IMR-90 (cell line): ENCODE results near the gene FAAP100. TPM values are rescaled to one million over a fixed set of nuclear protein-coding genes. Genes with fewer than 3 reads are reported as not detected.
A peak's percentile ranks its signal among the peaks of the same experiment; 100 is the strongest.

Experiments
- ATAC-seq: fragments of 200-7000 bp; cut with Tn5 transposase; 2 replicates; pipeline ENCODE4 v1.9.1; 2020; ENCODE audit warnings: low read depth, mild to moderate bottlenecking, moderate library complexity
- BruUV-seq: library from RNA; stranded (reverse); fragments of 400-500 nt; replicated peaks from 2 replicates; lab custom pipeline; 2021; lab: Mats Ljungman, UMichigan
- CTCF ChIA-PET: fragments of 300-600 bp; formaldehyde crosslinking; extraction: SDS; loops from one replicate; lab custom pipeline; 2021; ENCODE audit warnings: antibody characterized with exemption; lab: Yijun Ruan, JAX
- POLR2A ChIA-PET: fragments of 300-600 bp; sonication (Branson Sonifier 250); formaldehyde crosslinking; loops from one replicate; lab custom pipeline; 2022; ENCODE audit warnings: antibody characterized with exemption; ENCODE audit not compliant: unreplicated experiment; lab: Charles Lee
- DNase-seq: peaks from one replicate; pipeline ENCODE4 v3.0.0; 2013
- H2AFZ ChIP-seq: replicated peaks from 2 replicates; pipeline ENCODE3; 2013; ENCODE audit warnings: low read length, mild to moderate bottlenecking; ENCODE audit not compliant: poor library complexity
- H2AK5ac ChIP-seq: 2 replicates; pipeline ENCODE4 v1.6.1; 2013; ENCODE audit warnings: low read depth, low read length, inconsistent platforms
- H2AK9ac ChIP-seq: replicated peaks from 2 replicates; pipeline ENCODE3; 2013; ENCODE audit warnings: mild to moderate bottlenecking, low read depth, low read length, moderate library complexity; ENCODE audit not compliant: poor library complexity
- H2BK120ac ChIP-seq: 2 replicates; pipeline ENCODE4 v1.6.1; 2013; ENCODE audit warnings: low read depth, low read length, inconsistent platforms
- H2BK15ac ChIP-seq: 3 replicates; pipeline ENCODE4 v1.6.1; 2013; ENCODE audit warnings: low read depth, low read length, inconsistent platforms
- H2BK20ac ChIP-seq: 2 replicates; pipeline ENCODE4 v1.6.1; 2013; ENCODE audit warnings: low read depth, mild to moderate bottlenecking, inconsistent platforms, low read length, moderate library complexity
- H2BK5ac ChIP-seq: 2 replicates; pipeline ENCODE4 v1.6.1; 2013; ENCODE audit warnings: mild to moderate bottlenecking, low read depth, low read length, inconsistent platforms; ENCODE audit not compliant: poor library complexity, severe bottlenecking
- H3K14ac ChIP-seq: replicated peaks from 2 replicates; pipeline ENCODE4 v1.6.1; 2013; ENCODE audit warnings: low read depth, low read length, inconsistent platforms
- H3K18ac ChIP-seq: 2 replicates; pipeline ENCODE4 v1.6.1; 2013; ENCODE audit warnings: low read depth, low read length, control low read depth
- H3K23ac ChIP-seq: 2 replicates; pipeline ENCODE4 v1.6.1; 2013; ENCODE audit warnings: low read depth, low read length, inconsistent platforms
- H3K27ac ChIP-seq: 2 replicates; pipeline ENCODE4 v1.5.1; 2013; ENCODE audit warnings: mild to moderate bottlenecking, control low read depth, low read length; ENCODE audit not compliant: insufficient read depth
- H3K27me3 ChIP-seq: 2 replicates; pipeline ENCODE4 v1.6.1; 2013; ENCODE audit warnings: low read length; ENCODE audit not compliant: control insufficient read depth, insufficient read depth
- H3K36me3 ChIP-seq: 2 replicates; pipeline ENCODE4 v1.6.1; 2013; ENCODE audit warnings: low read length, mixed read lengths; ENCODE audit not compliant: control insufficient read depth, insufficient read depth
- H3K4ac ChIP-seq: 2 replicates; pipeline ENCODE4 v1.6.1; 2013; ENCODE audit warnings: low read depth, low read length, inconsistent platforms
- H3K4me1 ChIP-seq: 2 replicates; pipeline ENCODE4 v1.6.1; 2013; ENCODE audit warnings: low read length, mixed read lengths; ENCODE audit not compliant: control insufficient read depth, insufficient read depth
- H3K4me2 ChIP-seq: 2 replicates; pipeline ENCODE4 v1.6.1; 2013; ENCODE audit warnings: low read depth, mild to moderate bottlenecking, control low read depth, low read length, moderate library complexity
- H3K4me3 ChIP-seq: 2 replicates; pipeline ENCODE4 v1.5.1; 2013; ENCODE audit warnings: low read depth, mild to moderate bottlenecking, control low read depth, low read length, moderate library complexity; ENCODE audit not compliant: insufficient read depth
- H3K56ac ChIP-seq: 2 replicates; pipeline ENCODE4 v1.6.1; 2013; ENCODE audit warnings: low read length, inconsistent platforms; ENCODE audit not compliant: insufficient read depth; ENCODE audit errors: extremely low read depth
- H3K79me1 ChIP-seq, 2 experiments: 2 replicates each; pipeline ENCODE4 v1.6.1; 2013; ENCODE audit warnings: low read length in 2 of 2, inconsistent platforms in 1 of 2, low read depth in 1 of 2
- H3K9ac ChIP-seq: 2 replicates; pipeline ENCODE4 v1.6.1; 2013; ENCODE audit warnings: low read depth, low read length, control low read depth
- H3K9me1 ChIP-seq: 2 replicates; pipeline ENCODE4 v1.6.1; 2013; ENCODE audit warnings: low read length, inconsistent platforms; ENCODE audit not compliant: insufficient read depth
- H3K9me3 ChIP-seq: 2 replicates; pipeline ENCODE4 v1.6.1; 2013; ENCODE audit warnings: low read length; ENCODE audit not compliant: control insufficient read depth, insufficient read depth
- H4K20me1 ChIP-seq: 2 replicates; pipeline ENCODE4 v1.6.1; 2013; ENCODE audit warnings: low read length, inconsistent platforms; ENCODE audit not compliant: insufficient read depth
- H4K5ac ChIP-seq: 2 replicates; pipeline ENCODE4 v1.6.1; 2013; ENCODE audit warnings: mild to moderate bottlenecking, low read depth, low read length, control low read depth
- H4K8ac ChIP-seq, 2 experiments: 2 replicates each; pipeline ENCODE4 v1.6.1; 2013; ENCODE audit warnings: low read depth in 2 of 2, low read length in 2 of 2, control low read depth in 1 of 2, inconsistent platforms in 1 of 2
- H4K91ac ChIP-seq: 2 replicates; pipeline ENCODE4 v1.6.1; 2013; ENCODE audit warnings: low read depth, low read length, inconsistent platforms; ENCODE audit not compliant: insufficient read depth
- BHLHE40 ChIP-seq: fragments of 150-350 bp; IDR thresholded peaks from 2 replicates; pipeline ENCODE4 v1.6.1; 2016; ENCODE audit warnings: mild to moderate bottlenecking, low read depth, low read length
- ELK1 ChIP-seq: fragments of 150-350 bp; IDR thresholded peaks from 2 replicates; pipeline ENCODE4 v1.6.1; 2016; ENCODE audit warnings: low read depth, mild to moderate bottlenecking, low read length, moderate library complexity, borderline replicate concordance
- FOS ChIP-seq: fragments of 150-350 bp; IDR thresholded peaks from 2 replicates; pipeline ENCODE4 v1.6.1; 2016; ENCODE audit warnings: low read depth, low read length
- MXI1 ChIP-seq: IDR thresholded peaks from 2 replicates; pipeline ENCODE4 v1.6.1; 2012; ENCODE audit warnings: low read depth, mild to moderate bottlenecking, low read length, moderate library complexity, borderline replicate concordance
- NFE2L2 ChIP-seq: fragments of 150-350 bp; IDR thresholded peaks from 2 replicates; pipeline ENCODE4 v1.6.1; 2016; ENCODE audit warnings: low read depth, mild to moderate bottlenecking, low read length
- RAD21 ChIP-seq: IDR thresholded peaks from 2 replicates; pipeline ENCODE4 v1.6.1; 2012; ENCODE audit warnings: low read length, improper control_type of control experiment
- SMC3 ChIP-seq: fragments of 150-350 bp; IDR thresholded peaks from 2 replicates; pipeline ENCODE4 v1.6.1; 2016; ENCODE audit warnings: low read depth, mild to moderate bottlenecking, antibody characterized with exemption, low read length, moderate library complexity
- USF2 ChIP-seq: fragments of 150-350 bp; IDR thresholded peaks from 2 replicates; pipeline ENCODE4 v1.6.1; 2017; ENCODE audit warnings: mild to moderate bottlenecking, antibody characterized with exemption, low read length, low read depth
- WGBS, 2 experiments: methylation state at CpG; one replicate each; pipeline versions ENCODE4 v1.1.5 to v1.1.7; 2013; ENCODE audit warnings: missing lambda C conversion rate in 2 of 2; ENCODE audit not compliant: insufficient read length in 1 of 2; ENCODE audit errors: extremely low coverage in 2 of 2; 5-methylcytosine and 5-hydroxymethylcytosine counted together
- dilution Hi-C: fragments of 300-500 bp; cut with HindIII; formaldehyde crosslinking; loops from one replicate; pipeline ENCODE4 v1.14.3; 2018; ENCODE audit warnings: low sequenced_read_pairs; ENCODE audit not compliant: unreplicated experiment
- in situ Hi-C: fragments of 300-500 bp; cut with MboI; formaldehyde crosslinking; loops from 3 replicates; pipeline ENCODE4 v1.14.3; 2019; ENCODE audit warnings: low sequenced_read_pairs, inconsistent platforms, mixed read lengths
- intact Hi-C: fragments of 100-400 bp; cut with micrococcal nuclease; formaldehyde crosslinking; loops from 2 replicates; pipeline ENCODE4 v1.10.0; 2022
- polyA plus RNA-seq, 3 experiments: library from polyadenylated mRNA; depleted of rRNA; stranded (reverse); fragments of >200 nt; gene quantifications; 2 replicates each; pipeline ENCODE4 v1.2.3, GENCODE V29; 2012; ENCODE audit warnings: low replicate concordance in 1 of 3
- total RNA-seq: library from RNA; depleted of rRNA; stranded (reverse); fragments of >200 nt; gene quantifications from 2 replicates; pipeline ENCODE4 v1.2.3, GENCODE V29; 2012
- TF ChIP-seq, protein P1 (sequence below): conservative IDR thresholded peaks from 2 replicates; pipeline ENCODE4 v1.5.1; 2012; ENCODE audit warnings: mild to moderate bottlenecking, low read depth, low read length, improper control_type of control experiment

FAAP100 gene
- total and polyA plus RNA-seq, 2 of the 4 experiments (the other 2 are of a cell fraction) = 7.9 to 24.8 TPM

DNA sequence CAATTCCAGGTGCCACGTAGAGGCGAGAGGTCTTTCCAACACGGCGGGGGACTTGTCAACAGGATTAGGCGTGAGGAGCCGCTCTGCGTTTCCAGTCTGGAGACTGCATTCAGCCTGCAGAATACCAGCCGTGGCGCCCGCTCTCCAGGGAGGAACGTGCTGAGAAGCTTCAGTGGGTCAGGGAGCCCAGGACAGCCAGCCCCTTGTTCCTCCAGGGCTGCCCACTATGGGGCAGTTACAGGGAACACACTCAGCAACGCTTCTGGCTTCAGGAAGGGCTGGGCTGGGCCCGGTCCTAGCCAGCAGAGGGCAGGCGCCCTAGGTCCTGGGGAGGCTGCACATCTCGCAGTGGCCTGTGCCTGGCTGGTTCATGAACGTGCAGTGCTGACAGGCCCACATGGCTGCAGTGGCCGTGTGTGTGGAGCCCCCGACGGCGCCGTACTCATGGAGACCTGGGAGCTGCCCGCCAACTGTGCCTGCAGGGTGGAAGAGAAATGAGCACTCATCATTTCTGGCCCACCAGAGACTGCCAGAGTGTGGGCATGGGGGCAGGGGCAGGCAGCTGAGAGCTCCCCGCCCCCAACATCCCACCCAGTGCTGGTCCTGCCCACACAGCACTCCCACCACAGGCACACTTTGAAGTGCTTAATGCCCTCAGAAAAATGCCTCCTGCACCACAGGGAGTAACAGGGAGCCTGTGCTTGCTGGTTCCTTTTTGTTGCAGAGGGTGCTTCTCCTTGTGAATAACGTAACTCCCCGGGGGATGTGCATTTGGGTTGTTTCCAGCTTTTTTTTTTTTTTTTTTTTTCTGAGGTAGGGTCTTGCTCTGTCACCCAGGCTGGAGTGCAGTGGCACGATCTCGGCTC lies 7.0 kb upstream of the FAAP100 start:
- Histone ChIP-seq H4K5ac (no peak overlapping the region), H3K9me3 (no peaks in the 10 kb centered on the region), H3K14ac (no peak overlapping the region), H3K23ac (no peak overlapping the region), H3K4me2 (no peak overlapping the region), H2AK5ac (peak overlapping the region; percentile 40; the same call in 1 of the 2 replicates), H2AFZ (no peak overlapping the region), H3K4me3 (no peak overlapping the region), H3K27me3 (no peaks in the 10 kb centered on the region), H2BK15ac (no peak overlapping the region), H3K9ac (no peak overlapping the region), H2AK9ac (no peak overlapping the region), H3K18ac (no peak overlapping the region), H2BK5ac (no peak overlapping the region), H2BK20ac (no peak overlapping the region), H3K56ac (no peak overlapping the region), H3K36me3 (peaks cover 42% of the 10 kb centered on the region), H4K20me1 (peaks cover 20% of the 10 kb centered on the region), H3K4ac (no peak overlapping the region), H3K79me1 (peaks cover 8 to 79% of the 10 kb centered on the region in 2 experiments), H3K9me1 (peaks cover 8% of the 10 kb centered on the region; the same call in 1 of the 2 replicates), H3K4me1 (peaks cover 10% of the 10 kb centered on the region), H2BK120ac (no peak overlapping the region), H3K27ac (no peak overlapping the region), H4K8ac (no peak overlapping the region), H4K91ac (no peak overlapping the region)
- ChIA-PET POLR2A (interaction anchor here (0.7 kb wide), 1 partner anchor 47 kb away, joined by 4 read pairs; the partner anchor contains the start of gene ACTG1), CTCF (interaction anchor here (0.6 kb wide), 1 partner anchor 30 kb away, joined by 4 read pairs; no protein-coding TSS in a partner anchor)
- BruUV-seq = no TSS peak
- dilution Hi-C loops = no loop called here
- no peak for TF ChIP-seq MXI1
- TF ChIP-seq, protein P1, sequence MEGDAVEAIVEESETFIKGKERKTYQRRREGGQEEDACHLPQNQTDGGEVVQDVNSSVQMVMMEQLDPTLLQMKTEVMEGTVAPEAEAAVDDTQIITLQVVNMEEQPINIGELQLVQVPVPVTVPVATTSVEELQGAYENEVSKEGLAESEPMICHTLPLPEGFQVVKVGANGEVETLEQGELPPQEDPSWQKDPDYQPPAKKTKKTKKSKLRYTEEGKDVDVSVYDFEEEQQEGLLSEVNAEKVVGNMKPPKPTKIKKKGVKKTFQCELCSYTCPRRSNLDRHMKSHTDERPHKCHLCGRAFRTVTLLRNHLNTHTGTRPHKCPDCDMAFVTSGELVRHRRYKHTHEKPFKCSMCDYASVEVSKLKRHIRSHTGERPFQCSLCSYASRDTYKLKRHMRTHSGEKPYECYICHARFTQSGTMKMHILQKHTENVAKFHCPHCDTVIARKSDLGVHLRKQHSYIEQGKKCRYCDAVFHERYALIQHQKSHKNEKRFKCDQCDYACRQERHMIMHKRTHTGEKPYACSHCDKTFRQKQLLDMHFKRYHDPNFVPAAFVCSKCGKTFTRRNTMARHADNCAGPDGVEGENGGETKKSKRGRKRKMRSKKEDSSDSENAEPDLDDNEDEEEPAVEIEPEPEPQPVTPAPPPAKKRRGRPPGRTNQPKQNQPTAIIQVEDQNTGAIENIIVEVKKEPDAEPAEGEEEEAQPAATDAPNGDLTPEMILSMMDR = 0 out of 2 replicates have a peak, but pooled peaks have one; percentile 9
- TF ChIP-seq BHLHE40 = no peak
- no peak for TF ChIP-seq USF2
- TF ChIP-seq FOS = no peak
- no peak for TF ChIP-seq NFE2L2
- TF ChIP-seq SMC3 = 0 out of 2 replicates have a peak, but pooled peaks have one; percentile 18
- TF ChIP-seq ELK1 = no peak
- no peak for TF ChIP-seq RAD21
- intact Hi-C loops = no loop called here
- DNase-seq (no peak), ATAC-seq (no peak; the same call in 1 of the 2 replicates)
- in situ Hi-C loops = no loop called here
- WGBS, 2 experiments = 86% methylated on average over 15 of the region's 27 CpGs; no CpG with 5 or more reads in 1 of the 2 experiments
